Neuron (in vitro differentiated cells): Measurements from ENCODE around the gene PREX1.
"Not testable (repeated sequence)": the region's sequence is repeated elsewhere in the genome, so short reads cannot be mapped to it uniquely, and the experiment has no call there.

Experiments
- H2AFZ ChIP-seq: one replicate; pipeline ENCODE4 v1.6.1; 2013; ENCODE audit warnings: low read depth, mild to moderate bottlenecking, inconsistent platforms, low read length, moderate library complexity
- H3K27me3 ChIP-seq: one replicate; pipeline ENCODE4 v1.6.1; 2013; ENCODE audit warnings: low read length; ENCODE audit not compliant: insufficient read depth
- H3K36me3 ChIP-seq: one replicate; pipeline ENCODE4 v1.6.1; 2013; ENCODE audit warnings: low read length; ENCODE audit not compliant: insufficient read depth
- H3K4me1 ChIP-seq: one replicate; pipeline ENCODE4 v1.6.1; 2013; ENCODE audit warnings: low read length; ENCODE audit not compliant: insufficient read depth
- H3K4me3 ChIP-seq: 2 replicates; pipeline ENCODE4 v1.5.1; 2013; ENCODE audit warnings: mild to moderate bottlenecking, low read length, moderate library complexity
- H3K9me3 ChIP-seq: one replicate; pipeline ENCODE4 v1.6.1; 2013; ENCODE audit warnings: low read length

PREX1 gene

GRCh38 chr20:48598303-48598941 lies 229.4 kb downstream of the PREX1 start:
- H3K9me3 ChIP-seq, H3K4me1 ChIP-seq, H3K27me3 ChIP-seq, H3K4me3 ChIP-seq, H2AFZ ChIP-seq, H3K36me3 ChIP-seq: not testable (repeated sequence)

- H3K27me3 ChIP-seq, result no peaks in the 10 kb centered on the region
- no peaks in the 10 kb centered on the region for H3K4me1 ChIP-seq
- H3K9me3 ChIP-seq, result no peaks in the 10 kb centered on the region
- no peak overlapping the region for H2AFZ ChIP-seq
- H3K4me3 ChIP-seq, result no peak overlapping the region
- H3K36me3 ChIP-seq, result no peaks in the 10 kb centered on the region
Observed at GRCh38 chr20:48597521-48598302, 230.1 kb downstream of the PREX1 start.

- Histone ChIP-seq H3K4me1 (no peaks in the 10 kb centered on the region), H3K27me3 (no peaks in the 10 kb centered on the region), H3K9me3 (no peaks in the 10 kb centered on the region), H2AFZ (no peak overlapping the region), H3K36me3 (no peaks in the 10 kb centered on the region), H3K4me3 (no peak overlapping the region)
Observed at GRCh38 chr20:48596334-48596898, 231.4 kb downstream of the PREX1 start.

DNA sequence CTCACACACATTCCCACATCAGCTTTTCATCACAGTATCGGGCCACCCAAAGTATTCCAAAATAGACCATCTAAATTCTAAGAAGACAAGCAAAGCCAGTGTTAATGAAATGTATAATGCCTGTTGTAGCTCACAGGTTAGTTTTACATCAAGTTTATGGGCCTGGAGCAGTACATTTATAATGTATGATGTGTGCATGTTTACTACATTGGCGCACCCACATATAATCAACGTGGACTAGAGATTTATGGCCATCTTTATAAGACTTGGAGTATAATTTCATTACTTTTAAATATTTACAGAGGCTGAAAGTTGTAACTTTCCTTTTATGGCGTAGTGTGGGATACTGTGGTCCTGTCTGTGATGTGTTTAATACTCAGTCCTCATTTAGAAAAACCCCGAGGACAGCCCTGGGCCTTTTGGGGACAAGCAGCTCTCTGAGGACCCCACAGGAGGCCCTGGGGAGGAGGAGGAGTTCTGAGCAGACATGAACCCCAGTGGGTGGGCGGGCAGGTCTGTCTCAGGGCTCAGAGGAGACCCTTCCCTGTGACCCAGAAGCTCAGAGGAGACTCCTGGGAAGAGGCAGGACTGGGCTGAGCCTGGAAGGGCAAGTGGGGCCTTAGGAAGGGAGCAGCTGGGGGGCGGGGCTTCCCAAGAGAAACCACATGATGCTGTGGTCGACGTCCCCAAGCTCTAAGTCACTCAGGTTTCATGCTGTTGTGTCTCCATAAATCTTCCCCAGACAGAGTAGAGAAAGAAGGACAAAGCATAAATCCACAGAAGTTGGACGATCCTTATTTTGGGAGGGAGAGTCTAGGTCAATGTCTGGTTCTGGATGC lies 232.1 kb downstream of the PREX1 start:
- Histone ChIP-seq H2AFZ (no peak overlapping the region), H3K4me3 (no peak overlapping the region), H3K4me1 (no peaks in the 10 kb centered on the region), H3K27me3 (no peaks in the 10 kb centered on the region), H3K9me3 (no peaks in the 10 kb centered on the region), H3K36me3 (no peaks in the 10 kb centered on the region)

DNA sequence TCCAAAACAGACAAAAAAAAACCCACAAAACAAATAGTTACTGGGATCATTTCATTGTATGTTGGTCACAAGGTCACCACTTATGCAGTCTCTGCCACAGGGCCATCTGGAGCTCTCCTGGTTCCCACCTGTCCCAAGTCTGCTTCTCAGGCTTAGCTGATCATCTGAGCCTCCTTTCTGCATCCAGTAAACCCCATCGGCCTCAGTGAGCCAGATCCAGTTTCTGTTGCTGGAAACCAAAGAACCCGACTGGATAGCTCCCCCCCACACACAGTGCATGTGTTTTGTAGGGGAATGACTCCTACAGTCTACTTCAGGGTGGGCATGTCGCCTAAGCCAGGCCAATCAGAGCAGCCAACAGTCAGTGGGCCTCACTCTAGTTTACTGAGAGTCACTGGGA lies 233.3 kb downstream of the PREX1 start:
- Histone ChIP-seq H3K4me3 (no peak overlapping the region), H3K4me1 (no peaks in the 10 kb centered on the region), H3K27me3 (no peaks in the 10 kb centered on the region), H3K9me3 (no peaks in the 10 kb centered on the region), H2AFZ (no peak overlapping the region), H3K36me3 (no peaks in the 10 kb centered on the region)

- H3K36me3 ChIP-seq, result no peaks in the 10 kb centered on the region
- no peaks in the 10 kb centered on the region for H3K27me3 ChIP-seq
- H3K4me1 ChIP-seq, result no peaks in the 10 kb centered on the region
- no peak overlapping the region for H2AFZ ChIP-seq
- no peaks in the 10 kb centered on the region for H3K9me3 ChIP-seq
- H3K4me3 ChIP-seq, result no peak overlapping the region
Observed at GRCh38 chr20:48592107-48592940, 235.5 kb downstream of the PREX1 start.

DNA sequence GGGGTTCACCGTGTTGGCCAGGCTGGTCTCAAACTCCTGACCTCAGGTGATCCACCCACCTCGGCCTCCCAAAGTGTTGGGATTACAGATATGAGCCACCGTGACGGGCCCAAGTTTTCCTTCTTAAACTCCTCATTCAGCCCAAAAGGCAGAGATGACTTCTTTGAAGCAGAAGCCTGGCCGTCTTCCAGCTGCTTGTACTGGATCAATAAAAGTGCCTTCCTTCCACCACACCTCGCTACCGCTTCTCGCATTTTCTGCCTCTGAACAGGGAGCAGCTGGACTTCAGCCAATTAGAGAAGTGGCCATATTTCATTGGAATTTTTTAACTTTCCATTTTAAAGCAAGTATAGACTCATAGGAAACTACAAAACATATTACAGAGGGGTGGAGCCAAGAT lies 241.1 kb downstream of the PREX1 start:
- no peaks in the 10 kb centered on the region for H3K27me3 ChIP-seq
- H3K9me3 ChIP-seq, result no peaks in the 10 kb centered on the region
- no peaks in the 10 kb centered on the region for H3K4me1 ChIP-seq
- no peak overlapping the region for H3K4me3 ChIP-seq
- H2AFZ ChIP-seq, result no peak overlapping the region
- no peaks in the 10 kb centered on the region for H3K36me3 ChIP-seq

DNA sequence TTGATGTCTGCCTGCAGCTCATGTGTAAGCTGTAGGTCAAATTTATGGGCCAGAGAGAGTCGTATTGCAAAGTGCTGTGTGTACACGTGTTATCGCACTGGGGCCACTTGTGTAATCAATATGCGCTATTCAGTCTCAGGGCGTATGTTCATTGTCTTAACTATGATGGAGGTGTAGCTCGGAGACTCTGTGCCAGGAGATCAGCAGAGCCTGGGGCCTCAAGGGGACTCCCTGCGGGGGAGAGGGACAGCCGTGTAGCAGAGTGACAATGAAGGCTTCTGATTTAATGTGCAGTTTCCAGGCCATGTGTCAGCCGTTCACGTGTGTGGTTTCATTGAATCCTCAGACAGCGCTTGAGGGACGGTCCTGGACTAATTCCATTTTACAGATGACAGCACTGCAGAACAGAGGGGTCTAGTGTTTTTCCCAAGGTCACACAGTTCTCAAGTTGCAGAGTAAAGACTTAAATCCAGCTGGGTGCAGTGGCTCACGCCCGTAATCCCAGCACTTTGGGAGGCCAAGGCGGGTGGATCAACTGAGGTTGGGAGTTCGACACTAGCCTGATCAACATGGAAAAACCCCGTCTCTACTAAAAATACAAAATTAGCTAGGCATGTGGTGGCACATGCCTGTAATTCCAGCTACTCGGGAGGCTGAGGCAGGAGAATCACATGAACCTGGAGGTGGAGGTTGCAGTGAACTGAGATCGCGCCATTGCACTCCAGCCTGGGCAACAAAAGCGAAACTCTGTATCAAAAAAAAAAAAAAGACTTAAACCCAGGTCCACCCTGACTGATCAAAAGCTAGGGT lies 242.5 kb downstream of the PREX1 start:
- Histone ChIP-seq H3K4me3 (no peak overlapping the region), H3K27me3 (no peaks in the 10 kb centered on the region), H3K36me3 (no peaks in the 10 kb centered on the region), H2AFZ (no peak overlapping the region), H3K9me3 (no peaks in the 10 kb centered on the region), H3K4me1 (no peaks in the 10 kb centered on the region)

DNA sequence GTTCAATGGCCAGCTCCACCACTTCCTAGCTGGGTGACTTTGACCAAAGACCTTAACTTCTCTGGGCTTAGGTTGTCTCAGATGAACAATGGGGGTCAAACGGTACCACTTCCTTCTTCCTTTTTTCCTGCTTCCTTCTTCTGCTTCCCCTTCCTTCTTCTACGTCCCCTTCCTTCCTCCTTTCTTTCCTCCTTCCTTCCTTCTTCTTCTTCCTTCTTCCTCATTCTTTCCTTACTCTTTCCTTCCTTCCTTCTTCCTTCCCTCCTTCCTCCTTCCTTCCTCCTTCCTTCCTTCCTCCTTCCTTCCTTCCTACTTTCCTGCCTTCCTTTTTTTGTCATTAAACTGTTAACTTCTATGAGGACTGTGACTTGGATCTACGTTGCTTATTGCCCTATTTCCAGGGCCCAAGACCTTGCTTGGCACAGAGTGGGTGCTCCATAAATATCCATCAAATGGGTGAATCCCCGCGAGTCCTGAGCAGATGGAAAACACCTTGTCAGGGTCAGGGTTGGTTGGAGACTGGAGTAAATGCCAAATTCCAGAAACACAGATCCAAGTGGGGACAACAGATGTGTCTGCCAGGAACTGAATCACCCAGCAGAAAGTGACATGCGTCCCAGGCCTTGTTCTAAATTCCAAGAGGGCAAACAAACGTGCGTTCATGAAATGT lies 243.3 kb downstream of the PREX1 start:
- Histone ChIP-seq H2AFZ (no peak overlapping the region), H3K27me3 (no peaks in the 10 kb centered on the region), H3K4me3 (no peak overlapping the region), H3K36me3 (no peaks in the 10 kb centered on the region), H3K9me3 (no peaks in the 10 kb centered on the region), H3K4me1 (no peaks in the 10 kb centered on the region)

GRCh38 chr20:48583801-48584200 lies 244.0 kb downstream of the PREX1 start:
- no peaks in the 10 kb centered on the region for H3K27me3 ChIP-seq

GRCh38 chr20:48583171-48583570 lies 244.6 kb downstream of the PREX1 start:
- Histone ChIP-seq H3K4me1 (no peaks in the 10 kb centered on the region), H3K9me3 (no peaks in the 10 kb centered on the region), H3K4me3 (no peak overlapping the region), H2AFZ (no peak overlapping the region), H3K27me3 (no peaks in the 10 kb centered on the region), H3K36me3 (no peaks in the 10 kb centered on the region)

More at GRCh38 chr20:48583801-48584200, 244.0 kb downstream of the PREX1 start:
- no peak overlapping the region for H2AFZ ChIP-seq
- no peaks in the 10 kb centered on the region for H3K4me1 ChIP-seq
- no peaks in the 10 kb centered on the region for H3K9me3 ChIP-seq
- no peaks in the 10 kb centered on the region for H3K36me3 ChIP-seq
- no peak overlapping the region for H3K4me3 ChIP-seq
